HepG2 (cell line): ENCODE measurements around the gene PACC1. TPM values are rescaled to one million over a fixed set of nuclear protein-coding genes. Genes with fewer than 3 reads are reported as not detected.

ENCODE experiments used
- FOSL2 ChIP-seq: sonication (generic); formaldehyde crosslinking; IDR thresholded peaks from 2 replicates; pipeline ENCODE4 v1.4.0; 2020; ENCODE audit warnings: missing genetic modification reagents
- HNF4A ChIP-seq: sonication (generic); formaldehyde crosslinking; IDR thresholded peaks from 2 replicates; pipeline ENCODE4 v1.4.0; 2020; ENCODE audit warnings: missing genetic modification reagents
- HOXA9 ChIP-seq: sonication (generic); formaldehyde crosslinking; IDR thresholded peaks from 2 replicates; pipeline ENCODE4 v1.8.1; 2022; ENCODE audit warnings: missing genetic modification reagents, mild to moderate bottlenecking, moderate library complexity, borderline replicate concordance
- KDM3A ChIP-seq: IDR thresholded peaks from 2 replicates; pipeline ENCODE4 v1.6.1; 2018; ENCODE audit warnings: low read depth, missing compliant biosample characterization
- KMT2A ChIP-seq: sonication (generic); formaldehyde crosslinking; IDR thresholded peaks from 2 replicates; pipeline ENCODE4 v1.4.0; 2020; ENCODE audit warnings: missing genetic modification reagents
- NR1H2 ChIP-seq: sonication (generic); formaldehyde crosslinking; IDR thresholded peaks from 2 replicates; pipeline ENCODE4 v1.8.1; 2022; ENCODE audit warnings: low read depth, missing genetic modification reagents, borderline replicate concordance
- TIGD3 ChIP-seq: sonication (generic); formaldehyde crosslinking; IDR thresholded peaks from 2 replicates; pipeline ENCODE4 v1.5.1; 2020; ENCODE audit warnings: mild to moderate bottlenecking, missing genetic modification reagents, borderline replicate concordance
- ZFP36 ChIP-seq: fragments of 150-350 bp; IDR thresholded peaks from 2 replicates; pipeline ENCODE4 v1.6.1; 2018; ENCODE audit warnings: borderline replicate concordance, low read length, low read depth; ENCODE audit not compliant: partially characterized antibody
- ZKSCAN8 ChIP-seq: IDR thresholded peaks from 2 replicates; pipeline ENCODE4 v1.6.1; 2016; ENCODE audit warnings: borderline replicate concordance, missing genetic modification reagents, missing compliant biosample characterization
- ZNF260 ChIP-seq: sonication (generic); formaldehyde crosslinking; IDR thresholded peaks from 2 replicates; pipeline ENCODE4 v1.4.0; 2020; ENCODE audit warnings: missing genetic modification reagents, low read depth, mild to moderate bottlenecking, borderline replicate concordance
- ZNF263 ChIP-seq: sonication (generic); formaldehyde crosslinking; IDR thresholded peaks from 2 replicates; pipeline ENCODE4 v1.4.0; 2020; ENCODE audit warnings: missing genetic modification reagents
- ZNF432 ChIP-seq: sonication (generic); formaldehyde crosslinking; IDR thresholded peaks from 2 replicates; pipeline ENCODE4 v1.5.0; 2020; ENCODE audit warnings: missing genetic modification reagents, mild to moderate bottlenecking, borderline replicate concordance
- ZNF441 ChIP-seq: sonication (generic); formaldehyde crosslinking; IDR thresholded peaks from 2 replicates; pipeline ENCODE4 v1.7.0; 2021; ENCODE audit warnings: missing genetic modification reagents, borderline replicate concordance
- ZNF446 ChIP-seq: sonication (generic); formaldehyde crosslinking; IDR thresholded peaks from 2 replicates; pipeline ENCODE4 v1.5.0; 2020; ENCODE audit warnings: mild to moderate bottlenecking, missing genetic modification reagents
- ZNF569 ChIP-seq: sonication (generic); formaldehyde crosslinking; IDR thresholded peaks from 2 replicates; pipeline ENCODE4 v1.5.0; 2020; ENCODE audit warnings: mild to moderate bottlenecking, missing genetic modification reagents, moderate library complexity, borderline replicate concordance
- ZNF574 ChIP-seq: sonication (generic); formaldehyde crosslinking; IDR thresholded peaks from 2 replicates; pipeline ENCODE4 v1.4.0; 2020; ENCODE audit warnings: missing genetic modification reagents
- ZNF605 ChIP-seq: sonication (generic); formaldehyde crosslinking; IDR thresholded peaks from 2 replicates; pipeline ENCODE4 v1.8.0; 2022; ENCODE audit warnings: mild to moderate bottlenecking, missing genetic modification reagents
- ZNF710 ChIP-seq: sonication (generic); formaldehyde crosslinking; IDR thresholded peaks from 2 replicates; pipeline ENCODE4 v1.5.0; 2020; ENCODE audit warnings: mild to moderate bottlenecking, missing genetic modification reagents, borderline replicate concordance
- ZNF737 ChIP-seq: sonication (generic); formaldehyde crosslinking; IDR thresholded peaks from 2 replicates; pipeline ENCODE4 v1.5.0; 2020; ENCODE audit warnings: missing genetic modification reagents, mild to moderate bottlenecking, borderline replicate concordance
- ZNF770 ChIP-seq: sonication (generic); formaldehyde crosslinking; IDR thresholded peaks from 2 replicates; pipeline ENCODE4 v1.5.0; 2020; ENCODE audit warnings: mild to moderate bottlenecking, missing genetic modification reagents
- polyA plus RNA-seq, 8 experiments: library from polyadenylated mRNA; depleted of rRNA in 3 of 8; stranded (reverse) in 7 of 8; unstranded in 1 of 8; fragments of >200 nt; fragmentation: Illumina TruSeq in 4 of 8; extraction: Trizol in 4 of 8; gene quantifications; 2 replicates each; pipeline versions ENCODE4 v1.2.1 to v1.2.3, GENCODE V29; 2011 to 2016; ENCODE audit warnings: low read depth in 4 of 8, missing spikeins in 1 of 8, mixed read lengths in 1 of 8; ENCODE audit not compliant: insufficient read depth in 1 of 8
- total RNA-seq, 5 experiments: library from RNA; depleted of rRNA; stranded (reverse); fragments of >200 nt; fragmentation: Illumina TruSeq; extraction: Trizol; gene quantifications; 2 replicates each; pipeline ENCODE4 v1.2.3, GENCODE V29; 2016; ENCODE audit warnings: low read depth in 1 of 5

Gene PACC1
- total and polyA plus RNA-seq, 2 of the 13 experiments (the other 11 are each of a cell fraction or from before 2014, with no cell fraction given) = 9.4 to 10.7 TPM

GRCh38 chr1:212414328-212415106, at the start of gene PACC1 (continued):
- TF ChIP-seq ZNF260 (CRISPR knock-in tag) (no peak), TIGD3 (CRISPR knock-in tag) (0 out of 2 replicates have a peak, but pooled peaks have one; percentile 63), ZNF574 (CRISPR knock-in tag) (peak; percentile 70), ZNF432 (no peak), ZNF446 (CRISPR knock-in tag) (no peak), ZKSCAN8 (CRISPR knock-in tag) (no peak), FOSL2 (CRISPR knock-in tag) (peak; percentile 27; the same call in 1 of the 2 replicates), HOXA9 (CRISPR knock-in tag) (no peak), ZFP36 (no peak), ZNF605 (no peak; the same call in 1 of the 2 replicates), KDM3A (CRISPR knock-in tag) (peak; percentile 54; the same call in 1 of the 2 replicates), ZNF710 (CRISPR knock-in tag) (0 out of 2 replicates have a peak, but pooled peaks have one; percentile 27), ZNF770 (CRISPR knock-in tag) (0 out of 2 replicates have a peak, but pooled peaks have one; percentile 35), ZNF737 (CRISPR knock-in tag) (no peak), NR1H2 (no peak), ZNF263 (CRISPR knock-in tag) (0 out of 2 replicates have a peak, but pooled peaks have one; percentile 55), ZNF569 (CRISPR knock-in tag) (no peak), HNF4A (CRISPR knock-in tag) (no peak), ZNF441 (CRISPR knock-in tag) (peak; percentile 83; the same call in 1 of the 2 replicates), KMT2A (CRISPR knock-in tag) (peak; percentile 84)
